Measurements from ENCODE around the gene SH3RF1. TPM values are rescaled to one million over a fixed set of nuclear protein-coding genes. Genes with fewer than 3 reads are reported as not detected.
"Not testable (repeated sequence)": the region's sequence is repeated elsewhere in the genome, so short reads cannot be mapped to it uniquely, and the experiment has no call there.

Gene SH3RF1
- total and polyA plus RNA-seq, 2 of the 8 experiments (the other 6 are each of a cell fraction or from before 2014, with no cell fraction given): 6.9 to 15.1 TPM

DNA sequence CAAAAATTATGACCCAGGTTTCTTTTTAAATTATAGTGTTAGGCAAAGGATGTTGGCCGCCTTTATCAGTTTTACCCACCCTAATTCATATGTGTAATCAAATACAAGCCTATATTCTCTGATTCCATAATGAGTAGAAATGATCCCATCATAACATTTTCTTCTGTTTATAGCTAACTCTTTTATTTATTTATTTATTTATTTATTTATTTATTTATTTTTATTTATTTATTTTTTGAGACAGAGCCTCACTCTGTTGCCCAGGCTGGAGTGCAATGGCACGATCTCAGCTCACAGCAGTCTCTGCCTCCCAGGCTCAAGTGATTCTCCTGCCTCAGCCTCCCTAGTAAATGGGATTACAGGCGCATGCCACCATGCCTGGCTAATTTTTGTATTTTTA is 7.1 kb upstream of the SH3RF1 start:
- H3K4ac ChIP-seq (replicated peaks; ENCODE audit: insufficient read length, low read depth, low read length); H3K79me1 ChIP-seq (ENCODE audit: low read depth, low read length); H2BK15ac ChIP-seq (ENCODE audit: low read length); H3K79me2 ChIP-seq (ENCODE audit: control insufficient read depth in 1 of 2, insufficient read depth in 2 of 2, low read length in 2 of 2); H3K4me2 ChIP-seq (ENCODE audit: insufficient read depth in 1 of 2, low read depth in 2 of 2, low read length in 2 of 2); H2AFZ ChIP-seq (ENCODE audit: low read length); H3K18ac ChIP-seq (ENCODE audit: extremely low read depth, low read length); H4K5ac ChIP-seq (ENCODE audit: insufficient read length, low read depth, low read length); H3K9ac ChIP-seq (replicated peaks in 1 of 4; ENCODE audit: extremely low read depth in 1 of 4, low read depth in 3 of 4, low read length in 3 of 4); H2BK20ac ChIP-seq (ENCODE audit: low read length); H4K20me1 ChIP-seq (replicated peaks in 1 of 2; ENCODE audit: control insufficient read depth in 1 of 2, insufficient read depth in 2 of 2, low read length in 2 of 2); H4K91ac ChIP-seq (replicated peaks; ENCODE audit: insufficient read length, low read length); H4K8ac ChIP-seq (ENCODE audit: extremely low read depth, insufficient read depth, low read length); H3K9me3 ChIP-seq (ENCODE audit: insufficient read depth in 2 of 2, low read depth in 1 of 2, low read length in 1 of 2); FAIRE-seq; H3K27ac ChIP-seq (ENCODE audit: low read depth, low read length); H3K23me2 ChIP-seq (ENCODE audit: low read depth, low read length); H3K4me1 ChIP-seq (replicated peaks in 1 of 4; ENCODE audit: control insufficient read depth in 3 of 4, insufficient read depth in 4 of 4, low read length in 3 of 4); H3K4me3 ChIP-seq (ENCODE audit: extremely low read depth in 1 of 4, insufficient read depth in 2 of 4, low read depth in 3 of 4, low read length in 4 of 4); DNase-seq (ENCODE audit: low read depth in 1 of 2, low spot score in 2 of 2); H3K27me3 ChIP-seq (replicated peaks in 1 of 4; ENCODE audit: control insufficient read depth in 3 of 4, extremely low read depth in 1 of 4, insufficient read depth in 3 of 4, low read length in 3 of 4); H2BK12ac ChIP-seq (ENCODE audit: low read depth, low read length); H2BK120ac ChIP-seq (replicated peaks; ENCODE audit: low read depth, low read length); H3K36me3 ChIP-seq (ENCODE audit: control insufficient read depth in 2 of 4, insufficient read depth in 4 of 4, low read length in 3 of 4); H2BK5ac ChIP-seq (ENCODE audit: low read depth, low read length); H3K56ac ChIP-seq (replicated peaks; ENCODE audit: insufficient read length, low read depth, low read length); H3K14ac ChIP-seq (ENCODE audit: insufficient read length); H3K23ac ChIP-seq (ENCODE audit: insufficient read length); H2AK5ac ChIP-seq (ENCODE audit: low read depth, low read length): not testable (repeated sequence)
- CTCF ChIA-PET (ENCODE audit: partially characterized antibody): interaction anchor here (0.8 to 1.3 kb wide), 4 partner anchors 9 to 125 kb away, joined by 3 to 5 read pairs (median 3); no protein-coding TSS in a partner anchor
- WGBS, 2 experiments (ENCODE audit: extremely low coverage in 1 of 2, insufficient coverage in 1 of 2, insufficient read length in 1 of 2, insufficient replicate concordance in 2 of 2, low coverage in 1 of 2, low lambda C conversion rate in 2 of 2, missing lambda C conversion rate in 1 of 2): 97% methylated on average over 3 of the region's 3 CpGs; no CpG with 5 or more reads in 1 of the 2 experiments
- POLR2A ChIA-PET (ENCODE audit: partially characterized antibody): interaction anchor here (0.6 kb wide), 1 partner anchor 240 kb away, joined by 3 read pairs; no protein-coding TSS in a partner anchor
